ENCODE results near the gene TRIM13. TPM values are rescaled to one million over a fixed set of nuclear protein-coding genes. Genes with fewer than 3 reads are reported as not detected.

The TRIM13 gene
- total and polyA plus RNA-seq, 2 donors (not counting 1 experiment from before 2014, with no cell fraction given): 28.9 to 45.9 TPM

GRCh38 chr13:49997955-49998354, 1.1 kb downstream of the TRIM13 start:
- H3K4me2 ChIP-seq (replicated peaks; ENCODE audit: low read depth, low read length, poor library complexity, severe bottlenecking): peak overlapping the region; percentile 74
- DNase-seq (no peak), ATAC-seq (ENCODE audit: low read depth) (no peak)
- no peaks in the 10 kb centered on the region for H3K27me3 ChIP-seq (replicated peaks in 1 of 4; ENCODE audit: control extremely low read depth in 1 of 4, control insufficient read depth in 3 of 4, insufficient read depth in 4 of 4, low read length in 3 of 4)
- H3K9me3 Mint-ChIP-seq (ENCODE audit: insufficient read depth): no peaks in the 10 kb centered on the region
- H3K4me1 ChIP-seq (ENCODE audit: control insufficient read depth in 2 of 2, insufficient read depth in 2 of 2, low read length in 2 of 2): peaks cover 30 to 42% of the 10 kb centered on the region in 2 donors
- TF ChIP-seq EZH2 (IDR thresholded peaks at IDR 0.05; ENCODE audit: borderline replicate concordance, insufficient read depth, low read depth, low read length, poor library complexity, severe bottlenecking): no peak
- TF ChIP-seq, protein P1, sequence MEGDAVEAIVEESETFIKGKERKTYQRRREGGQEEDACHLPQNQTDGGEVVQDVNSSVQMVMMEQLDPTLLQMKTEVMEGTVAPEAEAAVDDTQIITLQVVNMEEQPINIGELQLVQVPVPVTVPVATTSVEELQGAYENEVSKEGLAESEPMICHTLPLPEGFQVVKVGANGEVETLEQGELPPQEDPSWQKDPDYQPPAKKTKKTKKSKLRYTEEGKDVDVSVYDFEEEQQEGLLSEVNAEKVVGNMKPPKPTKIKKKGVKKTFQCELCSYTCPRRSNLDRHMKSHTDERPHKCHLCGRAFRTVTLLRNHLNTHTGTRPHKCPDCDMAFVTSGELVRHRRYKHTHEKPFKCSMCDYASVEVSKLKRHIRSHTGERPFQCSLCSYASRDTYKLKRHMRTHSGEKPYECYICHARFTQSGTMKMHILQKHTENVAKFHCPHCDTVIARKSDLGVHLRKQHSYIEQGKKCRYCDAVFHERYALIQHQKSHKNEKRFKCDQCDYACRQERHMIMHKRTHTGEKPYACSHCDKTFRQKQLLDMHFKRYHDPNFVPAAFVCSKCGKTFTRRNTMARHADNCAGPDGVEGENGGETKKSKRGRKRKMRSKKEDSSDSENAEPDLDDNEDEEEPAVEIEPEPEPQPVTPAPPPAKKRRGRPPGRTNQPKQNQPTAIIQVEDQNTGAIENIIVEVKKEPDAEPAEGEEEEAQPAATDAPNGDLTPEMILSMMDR (IDR thresholded peaks at IDR 0.05): no peak
- H4K20me1 ChIP-seq (ENCODE audit: control insufficient read depth, insufficient read depth, low read length, poor library complexity, severe bottlenecking): peaks cover 21% of the 10 kb centered on the region
- peak overlapping the region; percentile 90 for H3K4me3 Mint-ChIP-seq
- no peaks in the 10 kb centered on the region for H3K9me3 ChIP-seq (ENCODE audit: control extremely low read depth in 1 of 3, control insufficient read depth in 2 of 3, insufficient read depth in 1 of 3, low read length in 2 of 3)
- H3K79me2 ChIP-seq (ENCODE audit: control insufficient read depth, insufficient read depth, low read length): peaks cover 58% of the 10 kb centered on the region
- H3K36me3 ChIP-seq (replicated peaks in 1 of 2; ENCODE audit: control extremely low read depth in 1 of 2, control insufficient read depth in 1 of 2, extremely low read depth in 1 of 2, insufficient read depth in 2 of 2, low read length in 1 of 2): peaks cover 7 to 32% of the 10 kb centered on the region in 2 experiments
- WGBS (ENCODE audit: insufficient coverage): no CpG with 5 or more reads among the region's 4 CpGs
- H3K4me3 ChIP-seq (ENCODE audit: control extremely low read depth in 1 of 5, extremely low read depth in 1 of 5, insufficient read depth in 1 of 5, low read depth in 2 of 5, low read length in 4 of 5): peak overlapping the region; percentile 75 to 96 (median 94)
- H3K9ac ChIP-seq (ENCODE audit: low read length): peak overlapping the region; percentile 95
- peaks cover 54% of the 10 kb centered on the region for H3K4me1 Mint-ChIP-seq
- no peak overlapping the region for H2AFZ ChIP-seq (ENCODE audit: insufficient read depth, low read depth, low read length, poor library complexity, severe bottlenecking)
- H3K27ac Mint-ChIP-seq: peak overlapping the region; percentile 51
- no peaks in the 10 kb centered on the region for H3K27me3 Mint-ChIP-seq
- ChIA-PET POLR2A (interaction anchor here (0.5 to 4.4 kb wide), 14 partner anchors 28 to 1455 kb away, joined by 3 to 69 read pairs (median 6); partner anchors contain the start of genes INTS6, RNASEH2B and SPRYD7), CTCF (interaction anchor here (0.6 to 5.9 kb wide), 46 partner anchors 9 to 1073 kb away, joined by 3 to 89 read pairs (median 4); partner anchors contain the start of genes RNASEH2B and SPRYD7)
- peak overlapping the region in 1 of 2 donors; percentile 93 for H3K27ac ChIP-seq (ENCODE audit: low read length in 2 of 2)
- intact Hi-C loops (cut with micrococcal nuclease): loop anchor here (1.0 to 5.0 kb wide), 9 partner anchors 21 to 802 kb away; partner anchors contain the start of gene SPRYD7
